ENCODE measurements around the gene CMIP. TPM values are rescaled to one million over a fixed set of nuclear protein-coding genes. Genes with fewer than 3 reads are reported as not detected.

Gene CMIP
- total RNA-seq, 1 donor from 2014 or later = 45.8 TPM

- Mint-ChIP-seq H3K27me3 (ENCODE audit: insufficient read depth) (peaks cover 12% of the 10 kb centered on the region), H3K36me3 (ENCODE audit: low read depth) (peaks cover 7% of the 10 kb centered on the region), H3K27ac (no peak overlapping the region), H3K4me3 (no peak overlapping the region), H3K4me1 (ENCODE audit: low read depth) (peaks cover 21% of the 10 kb centered on the region), H3K9me3 (peaks cover 11% of the 10 kb centered on the region)
- intact Hi-C loops (cut with micrococcal nuclease) = loop anchor here (1.0 to 2.0 kb wide), 5 partner anchors 16 to 518 kb away; no protein-coding TSS in a partner anchor
- DNase-seq (ENCODE audit: low spot score) = peak; percentile 30
These were observed 278.6 kb downstream of the CMIP start for GRCh38 chr16:81723098-81723723.

DNA sequence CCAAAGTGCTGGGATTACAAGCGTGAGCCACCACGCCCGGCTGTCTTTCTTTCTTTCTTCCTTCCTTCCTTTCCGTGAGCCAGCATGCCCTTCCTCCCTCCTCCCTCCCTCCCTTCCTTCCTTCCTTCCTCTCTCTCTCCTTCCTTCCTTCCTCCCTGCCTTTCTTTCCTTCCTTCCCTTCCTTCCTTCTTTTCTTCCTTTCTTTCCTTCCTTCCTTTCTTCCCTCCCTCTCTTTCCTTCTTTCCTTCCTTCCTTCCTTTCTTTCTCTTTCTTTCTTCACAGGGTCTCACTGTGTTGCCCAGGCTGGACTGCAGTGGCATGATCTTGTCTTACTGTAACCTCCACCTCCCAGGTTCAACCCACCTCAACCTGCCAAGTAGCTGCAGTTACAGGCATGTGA, 283.8 kb downstream of the CMIP start:
- intact Hi-C loops (cut with micrococcal nuclease) = no loop called here
- Mint-ChIP-seq H3K4me3 (no peak overlapping the region), H3K4me1 (ENCODE audit: low read depth) (peaks cover 16% of the 10 kb centered on the region), H3K27me3 (ENCODE audit: insufficient read depth) (peaks cover 12% of the 10 kb centered on the region), H3K36me3 (ENCODE audit: low read depth) (no peaks in the 10 kb centered on the region), H3K9me3 (no peaks in the 10 kb centered on the region), H3K27ac (no peak overlapping the region)
- no peak for DNase-seq (ENCODE audit: low spot score)

DNA sequence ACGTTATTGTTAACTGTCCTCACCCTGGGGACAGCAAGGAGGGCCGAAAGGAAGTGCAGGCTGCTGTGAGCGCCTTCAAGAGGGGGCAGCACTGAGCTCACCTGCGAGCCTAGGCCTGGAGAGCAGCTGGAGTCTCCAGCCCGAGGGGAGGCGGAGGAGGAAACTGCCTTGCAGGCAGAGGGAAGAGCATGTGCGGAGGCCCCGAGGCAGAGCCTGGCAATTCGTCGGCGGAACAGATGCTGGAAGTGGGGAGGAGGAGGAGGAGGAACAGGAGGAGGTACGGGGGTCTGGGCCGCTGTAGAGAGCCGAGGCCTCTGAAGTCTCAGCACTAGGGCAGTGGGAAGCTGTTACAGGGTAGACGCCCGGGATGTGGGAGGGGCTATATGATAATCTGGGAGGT, 284.8 kb downstream of the CMIP start:
- H3K4me1 Mint-ChIP-seq (ENCODE audit: low read depth) = peaks cover 16% of the 10 kb centered on the region
- peak overlapping the region; percentile 75 for H3K4me3 Mint-ChIP-seq
- H3K36me3 Mint-ChIP-seq (ENCODE audit: low read depth) = no peaks in the 10 kb centered on the region
- no peak overlapping the region for H3K27ac Mint-ChIP-seq
- H3K9me3 Mint-ChIP-seq = no peaks in the 10 kb centered on the region
- intact Hi-C loops (cut with micrococcal nuclease) = no loop called here
- DNase-seq (ENCODE audit: low spot score) = no peak
- peaks cover 9% of the 10 kb centered on the region for H3K27me3 Mint-ChIP-seq (ENCODE audit: insufficient read depth)

DNA sequence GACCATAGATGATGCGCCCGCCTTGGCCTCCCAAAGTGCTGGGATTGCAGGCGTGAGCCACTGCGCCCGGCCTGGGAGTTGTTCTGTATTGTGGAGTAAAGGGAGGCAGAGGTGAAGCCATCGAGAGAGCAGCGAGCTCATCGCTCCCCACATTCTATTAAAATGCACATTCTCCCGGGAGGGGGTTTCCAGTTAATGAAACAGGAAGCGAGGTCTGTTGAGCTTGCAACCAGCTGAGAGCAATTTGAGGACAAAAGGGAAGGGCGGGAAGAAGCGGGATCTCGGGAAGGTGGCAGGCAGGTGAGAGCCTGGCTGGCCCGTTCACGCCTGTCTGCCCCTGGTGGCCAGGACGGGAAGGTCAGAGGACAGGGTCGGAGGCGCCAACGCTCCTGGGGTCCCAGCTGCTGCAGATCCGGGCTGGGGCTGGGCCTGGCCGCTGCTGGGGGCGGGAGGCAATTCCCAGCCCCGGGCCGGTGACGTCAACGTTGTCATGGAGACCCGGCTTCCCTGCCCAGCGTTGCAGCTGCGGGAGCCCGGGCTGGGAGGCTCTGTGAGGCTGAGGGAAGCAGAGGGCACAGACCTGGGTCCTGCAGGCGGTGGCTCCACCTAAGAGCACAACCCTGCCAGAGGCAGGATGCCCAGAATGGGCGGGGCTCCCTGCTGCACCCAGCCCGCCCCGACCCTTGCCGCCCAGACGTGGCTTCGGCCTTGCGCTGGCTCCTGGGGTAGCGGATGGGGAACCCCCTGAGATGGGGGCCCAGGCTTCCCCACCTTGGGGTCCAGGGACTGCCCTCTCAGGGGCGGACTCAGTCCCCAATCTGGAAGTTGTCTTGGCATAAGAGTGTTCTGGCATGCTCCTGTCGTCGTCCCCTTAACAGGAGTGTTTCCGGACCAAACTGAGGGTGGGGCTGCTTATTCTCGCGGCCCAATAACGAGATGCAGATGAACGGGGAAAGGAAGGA, 285.8 kb downstream of the CMIP start:
- peak; percentile 46 for DNase-seq (ENCODE audit: low spot score)
- peaks cover 16% of the 10 kb centered on the region for H3K4me1 Mint-ChIP-seq (ENCODE audit: low read depth)
- H3K36me3 Mint-ChIP-seq (ENCODE audit: low read depth) = no peaks in the 10 kb centered on the region
- intact Hi-C loops (cut with micrococcal nuclease) = loop anchor here (2.0 to 10.0 kb wide), 2 partner anchors 634 to 726 kb away; partner anchors contain the start of genes CENPN, CMC2 and GCSH
- peak overlapping the region; percentile 92 for H3K27ac Mint-ChIP-seq
- no peaks in the 10 kb centered on the region for H3K9me3 Mint-ChIP-seq
- H3K4me3 Mint-ChIP-seq = peak overlapping the region; percentile 82
- peaks cover 6% of the 10 kb centered on the region for H3K27me3 Mint-ChIP-seq (ENCODE audit: insufficient read depth)

GRCh38 chr16:81731649-81732048, 287.0 kb downstream of the CMIP start:
- Mint-ChIP-seq H3K9me3 (no peaks in the 10 kb centered on the region), H3K4me3 (no peak overlapping the region), H3K36me3 (ENCODE audit: low read depth) (no peaks in the 10 kb centered on the region), H3K27ac (no peak overlapping the region), H3K27me3 (ENCODE audit: insufficient read depth) (peaks cover 1% of the 10 kb centered on the region), H3K4me1 (ENCODE audit: low read depth) (peaks cover 16% of the 10 kb centered on the region)
- no peak for DNase-seq (ENCODE audit: low spot score)
- intact Hi-C loops (cut with micrococcal nuclease) = loop anchor here (2.0 to 10.0 kb wide), 2 partner anchors 635 to 727 kb away; partner anchors contain the start of genes CENPN, CMC2 and GCSH

- Mint-ChIP-seq H3K4me3 (no peak overlapping the region), H3K36me3 (ENCODE audit: low read depth) (no peaks in the 10 kb centered on the region), H3K9me3 (no peaks in the 10 kb centered on the region), H3K27ac (no peak overlapping the region), H3K4me1 (ENCODE audit: low read depth) (peaks cover 19% of the 10 kb centered on the region), H3K27me3 (ENCODE audit: insufficient read depth) (peaks cover 4% of the 10 kb centered on the region)
- intact Hi-C loops (cut with micrococcal nuclease) = loop anchor here (10.0 kb wide), 1 partner anchor 728 kb away; the partner anchor contains the start of genes CENPN and CMC2
- DNase-seq (ENCODE audit: low spot score) = no peak
These were observed 288.1 kb downstream of the CMIP start for GRCh38 chr16:81732699-81733098.

GRCh38 chr16:81733295-81733694, 288.7 kb downstream of the CMIP start:
- H3K4me3 Mint-ChIP-seq = no peak overlapping the region
- no peak overlapping the region for H3K27ac Mint-ChIP-seq
- intact Hi-C loops (cut with micrococcal nuclease) = loop anchor here (10.0 kb wide), 1 partner anchor 728 kb away; the partner anchor contains the start of genes CENPN and CMC2
- DNase-seq (ENCODE audit: low spot score) = no peak
- H3K9me3 Mint-ChIP-seq = no peaks in the 10 kb centered on the region
- no peaks in the 10 kb centered on the region for H3K36me3 Mint-ChIP-seq (ENCODE audit: low read depth)
- peaks cover 25% of the 10 kb centered on the region for H3K4me1 Mint-ChIP-seq (ENCODE audit: low read depth)
- peaks cover 7% of the 10 kb centered on the region for H3K27me3 Mint-ChIP-seq (ENCODE audit: insufficient read depth)

- Mint-ChIP-seq H3K36me3 (ENCODE audit: low read depth) (no peaks in the 10 kb centered on the region), H3K4me1 (ENCODE audit: low read depth) (peaks cover 21% of the 10 kb centered on the region)
These were observed 290.2 kb downstream of the CMIP start for GRCh38 chr16:81734632-81735434.

DNA sequence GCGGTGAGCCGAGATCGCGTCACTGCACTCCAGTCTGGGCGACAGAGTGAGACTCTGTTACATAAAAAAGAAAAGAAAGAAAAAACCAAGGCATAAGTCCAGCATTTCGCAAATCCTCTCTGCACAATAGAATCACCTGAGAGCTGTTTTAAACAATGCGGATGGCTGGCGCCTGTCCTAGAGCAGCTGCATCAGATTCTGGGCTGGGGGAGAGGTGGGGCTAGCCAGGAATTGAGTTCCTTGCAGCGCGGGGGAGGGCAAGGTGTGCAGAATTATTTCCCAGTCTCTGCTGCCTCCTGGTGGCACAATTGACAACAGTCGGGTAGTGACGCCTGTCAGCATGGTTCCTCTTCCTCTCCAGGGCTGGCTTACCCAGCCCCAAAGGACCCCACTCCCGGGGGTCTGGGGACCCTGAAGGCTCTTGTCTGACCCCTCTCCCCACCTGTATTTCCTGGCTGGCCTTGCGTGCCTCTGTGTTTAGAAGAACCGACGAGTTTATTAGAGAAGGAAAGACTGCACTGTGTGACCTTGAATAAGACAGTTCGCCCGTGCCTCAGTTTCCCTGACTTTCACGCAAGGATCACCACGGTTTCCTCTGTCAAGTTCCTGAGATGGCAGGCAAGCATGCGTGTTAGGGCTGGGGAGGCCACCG, 293.4 kb downstream of the CMIP start:
- intact Hi-C loops (cut with micrococcal nuclease) = loop anchor here (1.0 to 10.0 kb wide), 9 partner anchors 15 to 733 kb away; partner anchors contain the start of genes ATMIN, CENPN and CMC2
- no peak overlapping the region for H3K27ac Mint-ChIP-seq
- no peaks in the 10 kb centered on the region for H3K36me3 Mint-ChIP-seq (ENCODE audit: low read depth)
- peaks cover 16% of the 10 kb centered on the region for H3K4me1 Mint-ChIP-seq (ENCODE audit: low read depth)
- DNase-seq (ENCODE audit: low spot score) = peak; percentile 78
- H3K4me3 Mint-ChIP-seq = peak overlapping the region; percentile 40
- peaks cover 7% of the 10 kb centered on the region for H3K27me3 Mint-ChIP-seq (ENCODE audit: insufficient read depth)
- no peaks in the 10 kb centered on the region for H3K9me3 Mint-ChIP-seq

More at GRCh38 chr16:81734632-81735434, 290.2 kb downstream of the CMIP start:
- Mint-ChIP-seq H3K27ac (no peak overlapping the region), H3K27me3 (ENCODE audit: insufficient read depth) (peaks cover 7% of the 10 kb centered on the region), H3K9me3 (no peaks in the 10 kb centered on the region), H3K4me3 (no peak overlapping the region)
- DNase-seq (ENCODE audit: low spot score) = no peak
- intact Hi-C loops (cut with micrococcal nuclease) = loop anchor here (10.0 kb wide), 1 partner anchor 730 kb away; the partner anchor contains the start of genes CENPN and CMC2

DNA sequence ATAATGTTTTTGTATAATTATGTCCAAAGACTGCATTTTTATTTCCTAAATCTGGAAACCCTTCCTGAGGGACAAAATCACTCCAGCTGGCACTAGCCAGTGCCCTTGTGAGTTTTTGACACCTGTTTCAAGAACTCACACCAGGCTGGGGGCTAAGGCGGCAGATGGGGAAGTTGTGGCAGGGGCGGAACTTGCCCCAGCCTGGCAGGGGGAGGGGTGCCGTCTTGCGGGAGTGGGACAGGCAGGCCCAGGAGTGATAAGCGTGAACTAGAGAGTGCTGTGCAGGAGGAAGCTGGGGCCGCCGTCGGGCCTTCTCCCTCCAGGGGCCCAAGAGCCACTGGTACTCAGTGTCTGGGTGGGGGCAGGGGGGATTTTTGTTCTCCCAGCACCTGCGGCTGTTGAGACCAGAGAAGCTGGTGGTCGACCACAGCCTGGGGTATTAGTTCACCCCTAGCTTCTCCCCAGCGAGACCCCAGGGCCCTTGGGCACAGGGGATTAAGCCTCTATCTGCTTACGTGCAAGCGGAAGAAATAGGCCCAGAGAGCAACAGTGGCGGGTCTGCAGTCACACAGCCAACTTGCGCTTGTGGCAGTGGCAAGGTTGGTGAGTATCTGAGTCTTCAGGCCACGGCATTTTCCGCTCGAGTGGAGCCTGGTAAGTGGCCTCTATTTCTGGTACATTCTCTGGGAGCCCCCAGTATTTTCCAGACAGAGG, 294.3 kb downstream of the CMIP start:
- intact Hi-C loops (cut with micrococcal nuclease) = loop anchor here (1.0 to 10.0 kb wide), 9 partner anchors 16 to 734 kb away; partner anchors contain the start of genes ATMIN, CENPN and CMC2
- Mint-ChIP-seq H3K4me3 (no peak overlapping the region), H3K27me3 (ENCODE audit: insufficient read depth) (peaks cover 7% of the 10 kb centered on the region), H3K27ac (no peak overlapping the region), H3K9me3 (no peaks in the 10 kb centered on the region), H3K4me1 (ENCODE audit: low read depth) (peaks cover 16% of the 10 kb centered on the region), H3K36me3 (ENCODE audit: low read depth) (no peaks in the 10 kb centered on the region)
- DNase-seq (ENCODE audit: low spot score) = no peak

DNA sequence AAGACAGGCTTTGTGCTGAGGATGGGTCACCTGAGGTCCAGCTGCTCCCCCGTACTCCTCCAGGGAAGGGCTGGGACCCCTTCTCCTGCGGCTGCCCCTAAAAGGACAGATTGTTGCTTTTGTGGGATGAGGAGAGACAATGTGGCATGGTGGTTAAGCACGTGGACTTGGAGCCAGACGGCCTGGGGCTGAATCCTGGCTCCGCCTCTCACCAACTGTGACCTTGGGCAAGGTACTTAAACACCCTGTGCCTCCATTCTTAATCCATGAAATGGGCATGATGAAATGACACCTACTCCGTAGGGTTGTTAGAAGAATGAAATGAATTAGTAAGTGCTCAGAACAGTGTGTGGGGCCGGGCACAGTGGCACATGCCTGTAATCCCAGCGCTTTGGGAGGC, 294.9 kb downstream of the CMIP start:
- no peak for DNase-seq (ENCODE audit: low spot score)
- H3K27me3 Mint-ChIP-seq (ENCODE audit: insufficient read depth) = peaks cover 7% of the 10 kb centered on the region
- intact Hi-C loops (cut with micrococcal nuclease) = loop anchor here (2.0 to 10.0 kb wide), 3 partner anchors 17 to 735 kb away; partner anchors contain the start of genes CENPN and CMC2

More for the DNA sequence above, 294.9 kb downstream of the CMIP start:
- Mint-ChIP-seq H3K4me1 (ENCODE audit: low read depth) (peaks cover 16% of the 10 kb centered on the region), H3K36me3 (ENCODE audit: low read depth) (no peaks in the 10 kb centered on the region), H3K4me3 (no peak overlapping the region), H3K27ac (no peak overlapping the region), H3K9me3 (no peaks in the 10 kb centered on the region)
